ENCODE measurements around the gene LMO7. TPM values are rescaled to one million over a fixed set of nuclear protein-coding genes. Genes with fewer than 3 reads are reported as not detected.
"Not testable (repeated sequence)": the region's sequence is repeated elsewhere in the genome, so short reads cannot be mapped to it uniquely, and the experiment has no call there.

Gene LMO7
- total RNA-seq, 4 donors from 2014 or later = 87.0 to 293 (median 187) TPM

- H3K4me1 ChIP-seq = no peaks in the 10 kb centered on the region
- H3K27ac ChIP-seq = no peak overlapping the region
- H3K4me3 ChIP-seq = no peak overlapping the region
- 61 to 86% methylated on average over 3 of the region's 3 CpGs for WGBS, 2 donors
- H3K27me3 ChIP-seq = no peaks in the 10 kb centered on the region
- no peaks in the 10 kb centered on the region for H3K9me3 ChIP-seq
- intact Hi-C loops (cut with DNase I) = no loop called here
- H3K36me3 ChIP-seq = no peaks in the 10 kb centered on the region
- TF ChIP-seq, protein P1, sequence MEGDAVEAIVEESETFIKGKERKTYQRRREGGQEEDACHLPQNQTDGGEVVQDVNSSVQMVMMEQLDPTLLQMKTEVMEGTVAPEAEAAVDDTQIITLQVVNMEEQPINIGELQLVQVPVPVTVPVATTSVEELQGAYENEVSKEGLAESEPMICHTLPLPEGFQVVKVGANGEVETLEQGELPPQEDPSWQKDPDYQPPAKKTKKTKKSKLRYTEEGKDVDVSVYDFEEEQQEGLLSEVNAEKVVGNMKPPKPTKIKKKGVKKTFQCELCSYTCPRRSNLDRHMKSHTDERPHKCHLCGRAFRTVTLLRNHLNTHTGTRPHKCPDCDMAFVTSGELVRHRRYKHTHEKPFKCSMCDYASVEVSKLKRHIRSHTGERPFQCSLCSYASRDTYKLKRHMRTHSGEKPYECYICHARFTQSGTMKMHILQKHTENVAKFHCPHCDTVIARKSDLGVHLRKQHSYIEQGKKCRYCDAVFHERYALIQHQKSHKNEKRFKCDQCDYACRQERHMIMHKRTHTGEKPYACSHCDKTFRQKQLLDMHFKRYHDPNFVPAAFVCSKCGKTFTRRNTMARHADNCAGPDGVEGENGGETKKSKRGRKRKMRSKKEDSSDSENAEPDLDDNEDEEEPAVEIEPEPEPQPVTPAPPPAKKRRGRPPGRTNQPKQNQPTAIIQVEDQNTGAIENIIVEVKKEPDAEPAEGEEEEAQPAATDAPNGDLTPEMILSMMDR (IDR thresholded peaks at IDR 0.05) = no peak
- TF ChIP-seq POLR2A (IDR thresholded peaks at IDR 0.05) = no peak
- no peak for DNase-seq
These were observed 100.0 kb downstream of the LMO7 start for GRCh38 chr13:75736173-75736572.

- H3K9me3 ChIP-seq = no peaks in the 10 kb centered on the region
- TF ChIP-seq POLR2A (IDR thresholded peaks at IDR 0.05) = no peak
- TF ChIP-seq, protein P1 (IDR thresholded peaks at IDR 0.05) = no peak
- 64 to 100% methylated on average over 1 of the region's 1 CpG for WGBS, 2 donors
- H3K36me3 ChIP-seq = no peaks in the 10 kb centered on the region
- no peak for DNase-seq
- intact Hi-C loops (cut with DNase I) = no loop called here
- H3K4me1 ChIP-seq = no peaks in the 10 kb centered on the region
- no peak overlapping the region for H3K27ac ChIP-seq
- no peaks in the 10 kb centered on the region for H3K27me3 ChIP-seq
- no peak overlapping the region for H3K4me3 ChIP-seq
These were observed 102.7 kb downstream of the LMO7 start for GRCh38 chr13:75738841-75739240.

GRCh38 chr13:75739244-75739868, 103.2 kb downstream of the LMO7 start:
- intact Hi-C loops (cut with DNase I) = no loop called here
- DNase-seq = no peak
- Histone ChIP-seq H3K27me3 (no peaks in the 10 kb centered on the region), H3K27ac (no peak overlapping the region), H3K36me3 (no peaks in the 10 kb centered on the region), H3K9me3 (no peaks in the 10 kb centered on the region), H3K4me1 (peaks cover 0 to under 1% (median 0%) of the 10 kb centered on the region in 3 donors), H3K4me3 (no peak overlapping the region)
- WGBS, 2 donors = 62 to 65% methylated on average over 2 of the region's 2 CpGs
- no peak for TF ChIP-seq POLR2A (IDR thresholded peaks at IDR 0.05)
- TF ChIP-seq, protein P1 (IDR thresholded peaks at IDR 0.05) = no peak

- no peak overlapping the region for H3K4me3 ChIP-seq
- H3K27ac ChIP-seq = no peak overlapping the region
- no peaks in the 10 kb centered on the region for H3K36me3 ChIP-seq
- H3K4me1 ChIP-seq = peaks cover 0 to 4% (median 0%) of the 10 kb centered on the region in 3 donors
- no peak for DNase-seq
- H3K27me3 ChIP-seq = no peaks in the 10 kb centered on the region
- WGBS, 2 donors = 91 to 94% methylated on average over 4 of the region's 4 CpGs
- no peak for TF ChIP-seq POLR2A (IDR thresholded peaks at IDR 0.05)
- TF ChIP-seq, protein P1 (IDR thresholded peaks at IDR 0.05) = no peak
- H3K9me3 ChIP-seq = peaks cover 0 to under 1% (median 0%) of the 10 kb centered on the region in 3 donors
- intact Hi-C loops (cut with DNase I) = no loop called here
These were observed 103.9 kb downstream of the LMO7 start for GRCh38 chr13:75740031-75740430.

DNA sequence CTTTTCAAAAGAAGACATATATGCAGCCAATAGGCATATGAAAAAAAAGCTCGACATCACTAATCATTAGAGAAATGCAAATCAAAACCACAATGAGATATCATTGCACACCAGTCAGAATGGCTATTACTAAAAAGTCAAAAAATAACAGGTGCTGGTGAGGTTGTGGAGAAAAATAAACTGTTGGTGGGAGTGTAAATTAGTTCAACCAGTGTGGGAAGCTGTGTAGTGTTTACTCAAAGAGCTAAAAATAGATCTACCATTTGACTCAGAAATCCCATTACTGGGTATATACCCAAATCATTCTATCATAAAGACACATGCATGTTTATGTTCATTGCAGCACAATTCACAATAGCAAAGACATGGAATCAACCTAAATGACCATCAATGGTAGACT, 106.9 kb downstream of the LMO7 start:
- H3K27me3 ChIP-seq; intact Hi-C loops (cut with DNase I); H3K27ac ChIP-seq; H3K4me1 ChIP-seq; H3K4me3 ChIP-seq; DNase-seq; H3K9me3 ChIP-seq; H3K36me3 ChIP-seq: not testable (repeated sequence)
- WGBS, 2 donors = 82 to 100% methylated on average over 1 of the region's 1 CpG

- TF ChIP-seq, protein P1 (IDR thresholded peaks at IDR 0.05) = no peak
- no peak for TF ChIP-seq POLR2A (IDR thresholded peaks at IDR 0.05)
- WGBS, 2 donors = 46 to 55% methylated on average over 2 of the region's 2 CpGs
- Histone ChIP-seq H3K36me3 (no peaks in the 10 kb centered on the region), H3K27me3 (no peaks in the 10 kb centered on the region), H3K27ac (no peak overlapping the region), H3K4me3 (no peak overlapping the region), H3K4me1 (peaks cover 0 to 6% (median 0%) of the 10 kb centered on the region in 3 donors), H3K9me3 (peaks cover 0 to 7% (median 0%) of the 10 kb centered on the region in 3 donors)
- no peak for DNase-seq
- intact Hi-C loops (cut with DNase I) = no loop called here
These were observed 108.0 kb downstream of the LMO7 start for GRCh38 chr13:75744127-75744526.
